CD4-positive, alpha-beta T cell treated with Interleukin-6 for 4 hours (primary cell): Measurements from ENCODE around the gene RNF214.
"Not testable (repeated sequence)": the region's sequence is repeated elsewhere in the genome, so short reads cannot be mapped to it uniquely, and the experiment has no call there.

Source experiments
- DNase-seq: peaks from one replicate; pipeline ENCODE4 v3.0.0-alpha.2; 2020; ENCODE audit warnings: mixed read lengths

RNF214 gene

GRCh38 chr11:117232911-117233409 is 489 bp downstream of the RNF214 start:
- no peak for DNase-seq

GRCh38 chr11:117238221-117238620 is 5.8 kb downstream of the RNF214 start:
- no peak for DNase-seq

GRCh38 chr11:117239295-117239694 is 6.8 kb downstream of the RNF214 start:
- no peak for DNase-seq

- DNase-seq: no peak
Observed at GRCh38 chr11:117248341-117248740, 15.9 kb downstream of the RNF214 start.

GRCh38 chr11:117249571-117249970 is 17.1 kb downstream of the RNF214 start:
- DNase-seq: no peak

GRCh38 chr11:117251506-117251905 is 19.0 kb downstream of the RNF214 start:
- DNase-seq: no peak

GRCh38 chr11:117255966-117256365 is 23.5 kb downstream of the RNF214 start:
- no peak for DNase-seq

- DNase-seq: no peak
Observed at GRCh38 chr11:117256573-117256972, 24.1 kb downstream of the RNF214 start.

GRCh38 chr11:117258576-117258975 is 26.1 kb downstream of the RNF214 start:
- no peak for DNase-seq

- DNase-seq: no peak
Observed at GRCh38 chr11:117259417-117259816, 26.9 kb downstream of the RNF214 start.

GRCh38 chr11:117264624-117265323 is 32.3 kb downstream of the RNF214 start:
- not testable (repeated sequence) for DNase-seq

GRCh38 chr11:117265745-117266144 is 33.3 kb downstream of the RNF214 start:
- no peak for DNase-seq

- no peak for DNase-seq
Observed at GRCh38 chr11:117269856-117270255, 37.4 kb downstream of the RNF214 start.

- no peak for DNase-seq
Observed at GRCh38 chr11:117271208-117271607, 38.7 kb downstream of the RNF214 start.

GRCh38 chr11:117272175-117272574 is 39.7 kb downstream of the RNF214 start:
- not testable (repeated sequence) for DNase-seq

- no peak for DNase-seq
Observed at GRCh38 chr11:117273550-117274289, 41.2 kb downstream of the RNF214 start.

GRCh38 chr11:117278347-117278746 is 45.9 kb downstream of the RNF214 start:
- DNase-seq: no peak

GRCh38 chr11:117279711-117280376 is 47.4 kb downstream of the RNF214 start:
- no peak for DNase-seq

GRCh38 chr11:117281159-117281558 is 48.7 kb downstream of the RNF214 start:
- DNase-seq: no peak

- no peak for DNase-seq
Observed at GRCh38 chr11:117281869-117282268, 49.4 kb downstream of the RNF214 start.

GRCh38 chr11:117282956-117283355 is 50.5 kb downstream of the RNF214 start:
- DNase-seq: no peak

- no peak for DNase-seq
Observed at GRCh38 chr11:117284053-117284452, 51.6 kb downstream of the RNF214 start.

GRCh38 chr11:117286588-117286987 is 54.1 kb downstream of the RNF214 start:
- DNase-seq: no peak

GRCh38 chr11:117287668-117288067 is 55.2 kb downstream of the RNF214 start:
- no peak for DNase-seq
